Gastrocnemius medialis (tissue), 4 donors: ENCODE measurements around the gene ARMC8. TPM values are rescaled to one million over a fixed set of nuclear protein-coding genes. Genes with fewer than 3 reads are reported as not detected.
A peak's percentile ranks its signal among the peaks of the same experiment; 100 is the strongest.

Experiments used
- ATAC-seq, 2 donors: fragments of 150-250 bp; one replicate each; pipeline ENCODE4 v1.9.1; 2016
- DNase-seq, 2 donors: peaks; one replicate each; pipeline ENCODE4 v3.0.0-alpha.2; 2019
- H3K27ac ChIP-seq, 4 donors: fragments of 200-600 bp; sonication (generic); 1 replicate in 1 of 4; 2 replicates in 3 of 4; pipeline ENCODE4 v1.5.1; 2016 to 2018; ENCODE audit warnings: mild to moderate bottlenecking in 2 of 4, moderate library complexity in 1 of 4
- H3K27me3 ChIP-seq, 3 donors: fragments of 200-600 bp; sonication (generic) in 2 of 3; 1 replicate in 1 of 3; 2 replicates in 2 of 3; pipeline versions ENCODE4 v1.5.1 to v1.6.0; 2016 to 2019; ENCODE audit warnings: mild to moderate bottlenecking in 1 of 3, moderate library complexity in 1 of 3
- H3K36me3 ChIP-seq, 2 donors: fragments of 200-600 bp; sonication (generic) in 1 of 2; one replicate each; pipeline ENCODE4 v1.5.1; 2017 to 2018
- H3K4me1 ChIP-seq, 2 donors: fragments of 200-600 bp; sonication (generic) in 1 of 2; one replicate each; pipeline ENCODE4 v1.5.1; 2016 to 2017; ENCODE audit warnings: mild to moderate bottlenecking in 2 of 2
- H3K4me3 ChIP-seq, 4 donors: fragments of 200-600 bp; sonication (generic) in 3 of 4; 1 replicate in 1 of 4; 2 replicates in 3 of 4; pipeline ENCODE4 v1.5.1; 2016 to 2019; ENCODE audit warnings: mild to moderate bottlenecking in 2 of 4
- H3K9me3 ChIP-seq, 3 donors: fragments of 200-600 bp; sonication (generic) in 2 of 3; 1 replicate in 1 of 3; 2 replicates in 2 of 3; pipeline ENCODE4 v1.5.1; 2016 to 2019
- POLR2A ChIP-seq, 2 donors: fragments of 450-650 bp; IDR thresholded peaks; one replicate each; pipeline ENCODE4 v1.6.1; 2017; ENCODE audit warnings: antibody characterized with exemption in 2 of 2, mild to moderate bottlenecking in 2 of 2, moderate library complexity in 2 of 2
- in situ Hi-C, 4 donors: fragments of 200-750 bp; cut with MboI; loops; one replicate each; pipeline versions ENCODE4 v1.15.0 to v1.8.0; 2017; ENCODE audit warnings: low sequenced_read_pairs in 4 of 4
- intact Hi-C: fragments of 100-400 bp; cut with DNase I; formaldehyde crosslinking; loops from one replicate; pipeline ENCODE4 v1.15.1; 2023; ENCODE audit warnings: low total_unique reads
- total RNA-seq, 4 donors: library from RNA; depleted of rRNA; stranded (reverse); fragments of >200 nt; gene quantifications; one replicate each; pipeline versions ENCODE4 v1.1.0 to v1.2.3, GENCODE V29; 2016
- TF ChIP-seq, protein P1 (sequence below), 5 experiments: fragments of 450-650 bp in 3 of 5; fragments of 200-600 bp in 2 of 5; sonication (generic) in 2 of 5; IDR thresholded peaks in 4 of 5; conservative IDR thresholded peaks in 1 of 5; 1 replicate in 4 of 5; 2 replicates in 1 of 5; pipeline ENCODE4 v1.5.1; 2016 to 2019; ENCODE audit warnings: antibody characterized with exemption in 5 of 5, mild to moderate bottlenecking in 3 of 5, moderate library complexity in 3 of 5

ARMC8 gene
- total RNA-seq, 4 donors from 2014 or later, result 53.1 to 83.1 (median 65.8) TPM

DNA sequence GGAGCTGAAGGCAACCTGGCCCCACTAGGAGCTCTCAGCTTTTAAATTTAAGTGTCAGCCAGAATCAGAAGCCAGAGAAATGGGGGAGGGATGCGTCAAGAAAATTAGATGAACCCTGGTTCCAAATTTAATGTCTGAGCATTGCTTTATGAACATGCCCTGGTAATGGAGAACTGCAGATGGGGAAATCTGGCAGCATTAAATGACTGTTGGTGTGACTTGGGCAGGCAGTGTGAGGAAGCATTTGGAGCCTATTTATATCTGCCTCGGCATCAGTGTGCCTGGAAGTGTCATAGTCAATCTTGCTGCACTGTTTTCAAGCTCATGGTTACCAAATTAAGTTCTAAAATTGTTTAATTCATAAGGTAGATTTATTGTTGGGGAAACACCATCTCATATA is 113.5 kb downstream of the ARMC8 start:
- peak in 1 of 2 donors; percentile 10 for TF ChIP-seq POLR2A (IDR thresholded peaks at IDR 0.05)
- TF ChIP-seq, protein P1, sequence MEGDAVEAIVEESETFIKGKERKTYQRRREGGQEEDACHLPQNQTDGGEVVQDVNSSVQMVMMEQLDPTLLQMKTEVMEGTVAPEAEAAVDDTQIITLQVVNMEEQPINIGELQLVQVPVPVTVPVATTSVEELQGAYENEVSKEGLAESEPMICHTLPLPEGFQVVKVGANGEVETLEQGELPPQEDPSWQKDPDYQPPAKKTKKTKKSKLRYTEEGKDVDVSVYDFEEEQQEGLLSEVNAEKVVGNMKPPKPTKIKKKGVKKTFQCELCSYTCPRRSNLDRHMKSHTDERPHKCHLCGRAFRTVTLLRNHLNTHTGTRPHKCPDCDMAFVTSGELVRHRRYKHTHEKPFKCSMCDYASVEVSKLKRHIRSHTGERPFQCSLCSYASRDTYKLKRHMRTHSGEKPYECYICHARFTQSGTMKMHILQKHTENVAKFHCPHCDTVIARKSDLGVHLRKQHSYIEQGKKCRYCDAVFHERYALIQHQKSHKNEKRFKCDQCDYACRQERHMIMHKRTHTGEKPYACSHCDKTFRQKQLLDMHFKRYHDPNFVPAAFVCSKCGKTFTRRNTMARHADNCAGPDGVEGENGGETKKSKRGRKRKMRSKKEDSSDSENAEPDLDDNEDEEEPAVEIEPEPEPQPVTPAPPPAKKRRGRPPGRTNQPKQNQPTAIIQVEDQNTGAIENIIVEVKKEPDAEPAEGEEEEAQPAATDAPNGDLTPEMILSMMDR (IDR thresholded peaks at IDR 0.05 in 4 of 5, conservative IDR thresholded peaks at IDR 0.05 in 1 of 5), result no peak
- peak overlapping the region; percentile 80 to 87 (median 86) for H3K27ac ChIP-seq
- H3K9me3 ChIP-seq, result no peaks in the 10 kb centered on the region
- peak; percentile 71 to 83 for DNase-seq
- ATAC-seq, result peak; percentile 96 to 98
- H3K4me1 ChIP-seq, result peaks cover 17 to 29% of the 10 kb centered on the region in 2 donors
- H3K36me3 ChIP-seq, result peaks cover 0 to 28% of the 10 kb centered on the region in 2 donors
- no peak overlapping the region for H3K4me3 ChIP-seq
- no peaks in the 10 kb centered on the region for H3K27me3 ChIP-seq
- intact Hi-C loops, result no loop called here
- in situ Hi-C loops, result no loop called here

- H3K4me3 ChIP-seq, result no peak overlapping the region
- in situ Hi-C loops, result no loop called here
- no peak for DNase-seq
- no peak for TF ChIP-seq POLR2A (IDR thresholded peaks at IDR 0.05)
- TF ChIP-seq, protein P1 (IDR thresholded peaks at IDR 0.05 in 4 of 5, conservative IDR thresholded peaks at IDR 0.05 in 1 of 5), result no peak
- H3K4me1 ChIP-seq, result peaks cover 17 to 21% of the 10 kb centered on the region in 2 donors
- H3K36me3 ChIP-seq, result peaks cover 0 to 3% of the 10 kb centered on the region in 2 donors
- peaks cover 0 to 8% (median 0%) of the 10 kb centered on the region in 3 donors for H3K9me3 ChIP-seq
- intact Hi-C loops, result no loop called here
- no peaks in the 10 kb centered on the region for H3K27me3 ChIP-seq
- peak overlapping the region in 1 of 4 donors; percentile 5 for H3K27ac ChIP-seq
- ATAC-seq, result no peak
Observed at GRCh38 chr3:138303474-138303873, 116.4 kb downstream of the ARMC8 start.

DNA sequence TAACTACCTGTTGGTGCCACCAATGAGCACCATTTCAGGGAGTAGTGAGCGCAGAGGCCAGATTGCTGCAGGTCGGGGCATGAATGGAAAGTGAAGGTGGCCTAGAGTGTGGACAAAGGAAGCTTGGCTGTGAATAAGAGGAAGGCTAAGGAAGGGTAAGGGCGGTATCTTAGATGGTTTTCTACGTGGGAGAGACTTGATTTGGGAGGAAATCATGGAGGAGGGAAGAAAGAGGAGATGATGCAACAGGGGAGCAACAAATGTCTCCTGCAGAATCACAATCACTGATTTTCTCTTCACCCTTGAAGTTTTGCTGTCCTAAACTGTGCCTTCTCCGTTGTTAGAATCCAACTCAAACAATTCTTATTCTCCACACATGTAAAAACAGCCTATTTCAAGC is 120.8 kb downstream of the ARMC8 start:
- no peak for TF ChIP-seq POLR2A (IDR thresholded peaks at IDR 0.05)
- TF ChIP-seq, protein P1 (IDR thresholded peaks at IDR 0.05 in 4 of 5, conservative IDR thresholded peaks at IDR 0.05 in 1 of 5), result no peak
- no peak overlapping the region for H3K27ac ChIP-seq
- no peak overlapping the region for H3K4me3 ChIP-seq
- in situ Hi-C loops (no loop called here), intact Hi-C loops (no loop called here)
- DNase-seq (no peak), ATAC-seq (no peak)
- no peaks in the 10 kb centered on the region for H3K27me3 ChIP-seq
- H3K36me3 ChIP-seq, result no peaks in the 10 kb centered on the region
- no peaks in the 10 kb centered on the region for H3K4me1 ChIP-seq
- peaks cover 0 to 8% (median 0%) of the 10 kb centered on the region in 3 donors for H3K9me3 ChIP-seq

GRCh38 chr3:138308783-138309182 is 121.7 kb downstream of the ARMC8 start:
- intact Hi-C loops (no loop called here), in situ Hi-C loops (no loop called here)
- Histone ChIP-seq H3K27me3 (no peaks in the 10 kb centered on the region), H3K4me3 (no peak overlapping the region), H3K9me3 (peaks cover 0 to 8% (median 0%) of the 10 kb centered on the region in 3 donors), H3K27ac (no peak overlapping the region), H3K4me1 (no peaks in the 10 kb centered on the region), H3K36me3 (no peaks in the 10 kb centered on the region)
- TF ChIP-seq, protein P1 (IDR thresholded peaks at IDR 0.05 in 4 of 5, conservative IDR thresholded peaks at IDR 0.05 in 1 of 5), result no peak
- no peak for TF ChIP-seq POLR2A (IDR thresholded peaks at IDR 0.05)
- DNase-seq (no peak), ATAC-seq (no peak)

- ATAC-seq (no peak), DNase-seq (no peak)
- in situ Hi-C loops (no loop called here), intact Hi-C loops (no loop called here)
- Histone ChIP-seq H3K9me3 (peaks cover 0 to 8% (median 0%) of the 10 kb centered on the region in 3 donors), H3K27me3 (no peaks in the 10 kb centered on the region), H3K4me1 (no peaks in the 10 kb centered on the region), H3K36me3 (no peaks in the 10 kb centered on the region), H3K27ac (no peak overlapping the region), H3K4me3 (no peak overlapping the region)
- TF ChIP-seq POLR2A (IDR thresholded peaks at IDR 0.05), result no peak
- TF ChIP-seq, protein P1 (IDR thresholded peaks at IDR 0.05 in 4 of 5, conservative IDR thresholded peaks at IDR 0.05 in 1 of 5), result no peak
Observed at GRCh38 chr3:138310494-138310893, 123.4 kb downstream of the ARMC8 start.
